Pancreas (tissue), 10 donors: ENCODE results near the gene NLGN1. TPM values are rescaled to one million over a fixed set of nuclear protein-coding genes. Genes with fewer than 3 reads are reported as not detected.
"Not testable (repeated sequence)": the region's sequence is repeated elsewhere in the genome, so short reads cannot be mapped to it uniquely, and the experiment has no call there.

Experiments
- ATAC-seq, 4 donors: fragments of 200-7000 bp; cut with Tn5 transposase; one replicate each; pipeline versions ENCODE4 v1.8.0 to v1.9.1; 2020; ENCODE audit warnings: mild to moderate bottlenecking in 4 of 4, moderate library complexity in 4 of 4
- DNase-seq, 6 donors: peaks; one replicate each; pipeline ENCODE4 v3.0.0-alpha.2; 2020
- FAIRE-seq: peaks from 2 replicates; lab custom pipeline; 2012; peaks lifted over from hg19 to GRCh38; lab: Jason Lieb, UNC
- H3K27ac ChIP-seq, 4 donors: fragments of 200-600 bp; sonication (generic); 1 replicate in 3 of 4; 2 replicates in 1 of 4; pipeline versions ENCODE4 v1.5.0 to v1.8.0; 2020
- H3K27me3 ChIP-seq, 4 donors: fragments of 200-600 bp; one replicate each; pipeline ENCODE4 v1.8.0; 2021
- H3K36me3 ChIP-seq, 3 donors: fragments of 200-600 bp; sonication (generic) in 1 of 3; one replicate each; pipeline versions ENCODE4 v1.5.0 to v1.8.0; 2020 to 2021
- H3K4me1 ChIP-seq, 3 donors: fragments of 200-600 bp; one replicate each; pipeline ENCODE4 v1.8.0; 2021
- H3K4me3 ChIP-seq, 4 donors: fragments of 200-600 bp; sonication (generic) in 2 of 4; one replicate each; pipeline versions ENCODE4 v1.5.0 to v1.8.0; 2020 to 2021
- H3K9me3 ChIP-seq, 4 donors: fragments of 200-600 bp; one replicate each; pipeline ENCODE4 v1.8.0; 2021
- WGBS, 2 donors: extraction: QIAGEN DNeasy Blood & Tissue Kit; methylation state at CpG; one replicate each; pipeline ENCODE4 v1.1.7; 2013; 5-methylcytosine and 5-hydroxymethylcytosine counted together
- intact Hi-C, 3 donors: fragments of 100-400 bp; cut with DNase I; formaldehyde crosslinking; loops; one replicate each; pipeline versions ENCODE4 v1.11.1 to v1.14.2; 2022
- polyA plus RNA-seq, 2 donors: library from polyadenylated mRNA; stranded (reverse); fragments of 200-250 nt; gene quantifications; one replicate each; pipeline ENCODE4 v1.2.3, GENCODE V29; 2013
- total RNA-seq, 6 donors: library from RNA; stranded (reverse); fragmentation: NEBNext Ultra II Directional in 4 of 6; extraction: Animal tissue kit (Norgen Biotek cat#: 25700) in 4 of 6; gene quantifications; one replicate each; pipeline versions ENCODE4 v1.2.1 to v1.2.4, GENCODE V29; 2021 to 2023
- TF ChIP-seq, protein P1 (sequence below), 4 donors: fragments of 200-600 bp; sonication (generic) in 3 of 4; IDR thresholded peaks; one replicate each; pipeline versions ENCODE4 v1.5.0 to v1.8.0; 2021; ENCODE audit warnings: antibody characterized with exemption in 4 of 4
- donor health status: healthy with polysubstance abuse.
- donor health status: DM: no; HTN: no; CAD: no; lungs with moderate emphysema.
- donor health status: DM: no; HTN: no; CAD: no.
- donor health status: control.
- donor health status: control.
- donor health status: Bipolar disorder and iron deficiency.
- donor health status: DM: yes; HTN: yes; CAD: no.
- donor health status: DM: no; HTN: no; CAD: no.
- donor health status: DM: no; HTN: no; CAD: no.
- donor health status: DM: yes; HTN: yes; CAD: no.

Gene NLGN1
- total and polyA plus RNA-seq, 8 donors: 0.49 to 2.3 (median 0.84) TPM

DNA sequence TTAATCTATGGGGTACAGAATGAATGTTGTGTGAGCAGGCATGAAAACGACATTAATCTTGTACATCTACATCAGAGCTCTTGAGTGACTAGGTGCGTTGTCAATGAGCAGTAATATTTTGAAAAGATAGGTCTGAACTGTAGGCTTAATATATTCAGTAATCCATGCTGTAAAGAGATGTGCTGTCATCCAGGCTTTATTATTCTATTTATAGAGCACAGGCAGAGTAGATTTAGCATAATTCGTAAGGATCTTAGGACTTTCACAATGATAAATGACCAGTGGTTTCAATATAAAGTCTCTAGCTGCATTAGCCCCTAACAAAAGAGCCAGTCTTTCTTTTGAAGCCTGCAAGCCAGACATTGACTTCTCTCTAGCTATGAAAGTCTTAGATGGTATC, 43.0 kb downstream of the NLGN1 start:
- TF ChIP-seq, protein P1, sequence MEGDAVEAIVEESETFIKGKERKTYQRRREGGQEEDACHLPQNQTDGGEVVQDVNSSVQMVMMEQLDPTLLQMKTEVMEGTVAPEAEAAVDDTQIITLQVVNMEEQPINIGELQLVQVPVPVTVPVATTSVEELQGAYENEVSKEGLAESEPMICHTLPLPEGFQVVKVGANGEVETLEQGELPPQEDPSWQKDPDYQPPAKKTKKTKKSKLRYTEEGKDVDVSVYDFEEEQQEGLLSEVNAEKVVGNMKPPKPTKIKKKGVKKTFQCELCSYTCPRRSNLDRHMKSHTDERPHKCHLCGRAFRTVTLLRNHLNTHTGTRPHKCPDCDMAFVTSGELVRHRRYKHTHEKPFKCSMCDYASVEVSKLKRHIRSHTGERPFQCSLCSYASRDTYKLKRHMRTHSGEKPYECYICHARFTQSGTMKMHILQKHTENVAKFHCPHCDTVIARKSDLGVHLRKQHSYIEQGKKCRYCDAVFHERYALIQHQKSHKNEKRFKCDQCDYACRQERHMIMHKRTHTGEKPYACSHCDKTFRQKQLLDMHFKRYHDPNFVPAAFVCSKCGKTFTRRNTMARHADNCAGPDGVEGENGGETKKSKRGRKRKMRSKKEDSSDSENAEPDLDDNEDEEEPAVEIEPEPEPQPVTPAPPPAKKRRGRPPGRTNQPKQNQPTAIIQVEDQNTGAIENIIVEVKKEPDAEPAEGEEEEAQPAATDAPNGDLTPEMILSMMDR (IDR thresholded peaks at IDR 0.05): no peak
- Histone ChIP-seq H3K9me3 (no peaks in the 10 kb centered on the region), H3K27ac (no peak overlapping the region), H3K36me3 (no peaks in the 10 kb centered on the region), H3K4me3 (no peak overlapping the region), H3K4me1 (no peaks in the 10 kb centered on the region), H3K27me3 (no peaks in the 10 kb centered on the region)
- DNase-seq (no peak), FAIRE-seq (no peak), ATAC-seq (no peak)
- intact Hi-C loops: no loop called here
- WGBS, 2 donors: 61 to 69% methylated on average over 3 of the region's 3 CpGs

- H3K27me3 ChIP-seq, ATAC-seq, H3K27ac ChIP-seq, H3K4me3 ChIP-seq, H3K4me1 ChIP-seq, H3K36me3 ChIP-seq, intact Hi-C loops, FAIRE-seq, H3K9me3 ChIP-seq: not testable (repeated sequence)
- peak in 1 of 6 donors; percentile 30 for DNase-seq
- 72 to 79% methylated on average over 10 of the region's 10 CpGs for WGBS, 2 donors
Observed at GRCh38 chr3:173451561-173451960, 54.0 kb downstream of the NLGN1 start.

GRCh38 chr3:173463250-173463649, 65.7 kb downstream of the NLGN1 start:
- Histone ChIP-seq H3K9me3 (no peaks in the 10 kb centered on the region), H3K4me1 (no peaks in the 10 kb centered on the region), H3K36me3 (no peaks in the 10 kb centered on the region), H3K27me3 (no peaks in the 10 kb centered on the region), H3K4me3 (no peak overlapping the region), H3K27ac (no peak overlapping the region)
- intact Hi-C loops: no loop called here
- whole genome bisulfite sequencing, 2 donors: 70 to 81% methylated on average over 3 of the region's 3 CpGs
- ATAC-seq (no peak), DNase-seq (no peak), FAIRE-seq (no peak)
- TF ChIP-seq, protein P1 (IDR thresholded peaks at IDR 0.05): no peak

DNA sequence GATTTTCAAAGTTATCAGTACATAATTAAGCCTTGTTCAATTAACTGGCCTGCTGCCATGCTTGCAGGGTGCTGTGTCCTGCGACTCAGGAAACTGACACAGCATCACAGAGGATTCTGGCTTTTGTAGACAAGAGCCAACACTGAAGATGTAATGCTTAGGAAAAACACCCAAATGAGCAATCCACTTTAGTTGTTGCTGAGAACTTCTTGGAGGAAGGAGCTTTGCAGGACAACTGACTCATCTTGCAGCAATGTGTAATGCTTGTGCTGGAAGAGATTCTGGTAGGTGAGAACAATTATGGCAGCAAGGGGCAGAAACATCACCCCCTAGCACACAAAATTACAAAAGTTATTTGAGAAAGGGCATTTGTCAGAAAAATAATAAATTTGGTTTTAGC, 67.6 kb downstream of the NLGN1 start:
- no peak overlapping the region for H3K4me3 ChIP-seq
- H3K27ac ChIP-seq: no peak overlapping the region
- WGBS, 2 donors: 60 to 78% methylated on average over 1 of the region's 1 CpG
- intact Hi-C loops: no loop called here
- no peaks in the 10 kb centered on the region for H3K4me1 ChIP-seq
- no peak for DNase-seq
- no peaks in the 10 kb centered on the region for H3K9me3 ChIP-seq
- no peak for FAIRE-seq
- TF ChIP-seq, protein P1 (IDR thresholded peaks at IDR 0.05): no peak
- H3K36me3 ChIP-seq: no peaks in the 10 kb centered on the region
- no peak for ATAC-seq
- no peaks in the 10 kb centered on the region for H3K27me3 ChIP-seq

DNA sequence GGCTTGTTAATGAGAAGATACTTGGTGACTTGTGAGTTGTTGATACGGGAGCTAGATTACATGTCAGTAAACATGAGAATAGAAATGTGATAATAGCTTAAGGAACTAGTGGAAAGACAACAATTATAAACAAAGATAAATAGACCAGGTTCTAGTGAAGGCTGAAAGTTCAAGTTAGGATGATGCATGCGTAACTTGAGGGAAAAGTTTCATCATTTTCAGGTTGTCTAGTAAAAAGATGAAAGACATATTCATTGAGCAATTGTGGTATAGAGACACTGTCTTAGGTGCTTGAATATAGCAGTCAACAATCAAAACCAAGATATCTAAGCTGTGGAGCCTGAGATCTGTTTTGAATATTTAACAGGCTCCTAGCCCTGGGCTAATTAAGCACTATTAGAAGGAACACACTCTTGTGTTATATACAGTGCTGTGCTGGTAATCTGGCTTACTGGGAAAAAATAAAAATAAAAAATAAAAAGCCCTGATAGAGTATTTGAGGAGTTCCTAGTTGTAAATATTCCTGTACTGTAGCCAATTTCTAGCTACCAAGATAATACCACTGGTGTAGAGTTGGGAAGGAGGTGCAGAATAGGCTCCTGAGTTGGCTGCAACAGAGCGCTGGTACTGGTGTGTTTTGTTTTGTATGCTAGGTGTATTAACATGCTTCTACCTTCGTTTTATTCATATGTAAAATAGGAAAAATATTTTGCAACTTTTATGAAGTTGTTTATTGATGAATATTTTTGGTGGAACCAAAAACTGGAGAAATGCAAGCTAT, 68.5 kb downstream of the NLGN1 start:
- H3K4me1 ChIP-seq: no peaks in the 10 kb centered on the region
- no peaks in the 10 kb centered on the region for H3K27me3 ChIP-seq
- intact Hi-C loops: no loop called here
- no peak overlapping the region for H3K27ac ChIP-seq
- WGBS, 2 donors: 52 to 61% methylated on average over 4 of the region's 4 CpGs
- H3K36me3 ChIP-seq: no peaks in the 10 kb centered on the region
- ATAC-seq (no peak), FAIRE-seq (no peak), DNase-seq (no peak)
- H3K4me3 ChIP-seq: no peak overlapping the region
- TF ChIP-seq, protein P1 (IDR thresholded peaks at IDR 0.05): no peak
- H3K9me3 ChIP-seq: no peaks in the 10 kb centered on the region
